HG03521 (cell line): ENCODE data around the gene ZBED1.
"Not testable (repeated sequence)": the region's sequence is repeated elsewhere in the genome, so short reads cannot be mapped to it uniquely, and the experiment has no call there.

Source experiments
- ATAC-seq: cut with Tn5 transposase; IDR thresholded peaks from one replicate; pipeline ENCODE4 v1.9.1; 2021; ENCODE audit warnings: mild to moderate bottlenecking, moderate library complexity; ENCODE audit not compliant: unreplicated experiment

The ZBED1 gene

GRCh38 chrX:2520539-2520938 is 19.8 kb upstream of the ZBED1 start:
- ATAC-seq: no peak

GRCh38 chrX:2519638-2520037 is 18.9 kb upstream of the ZBED1 start:
- not testable (repeated sequence) for ATAC-seq

GRCh38 chrX:2517055-2517454 is 16.3 kb upstream of the ZBED1 start:
- peak; percentile 17 for ATAC-seq

GRCh38 chrX:2516623-2517022 is 15.8 kb upstream of the ZBED1 start:
- peak; percentile 44 for ATAC-seq

GRCh38 chrX:2514131-2514530 is 13.4 kb upstream of the ZBED1 start:
- ATAC-seq: no peak

GRCh38 chrX:2513121-2513664 is 12.4 kb upstream of the ZBED1 start:
- no peak for ATAC-seq

- ATAC-seq: no peak
Measured at GRCh38 chrX:2512501-2512900, 11.7 kb upstream of the ZBED1 start.

GRCh38 chrX:2511326-2511725 is 10.6 kb upstream of the ZBED1 start:
- no peak for ATAC-seq

GRCh38 chrX:2508648-2509335 is 8.0 kb upstream of the ZBED1 start:
- ATAC-seq: no peak

- ATAC-seq: no peak
Measured at GRCh38 chrX:2507904-2508627, 7.3 kb upstream of the ZBED1 start.

- ATAC-seq: no peak
Measured at GRCh38 chrX:2507196-2507595, 6.4 kb upstream of the ZBED1 start.

GRCh38 chrX:2505341-2505740 is 4.6 kb upstream of the ZBED1 start:
- ATAC-seq: not testable (repeated sequence)

GRCh38 chrX:2504706-2505332 is 4.0 kb upstream of the ZBED1 start:
- no peak for ATAC-seq

GRCh38 chrX:2503591-2504500 is 3.1 kb upstream of the ZBED1 start:
- ATAC-seq: no peak

- ATAC-seq: no peak
Measured at GRCh38 chrX:2502668-2503519, 2.1 kb upstream of the ZBED1 start.

- ATAC-seq: no peak
Measured at GRCh38 chrX:2502120-2502667, 1.4 kb upstream of the ZBED1 start.

- no peak for ATAC-seq
Measured at GRCh38 chrX:2501559-2502102, 855 bp upstream of the ZBED1 start.

GRCh38 chrX:2500091-2500802 is 529 bp downstream of the ZBED1 start:
- peak; percentile 36 for ATAC-seq

GRCh38 chrX:2499507-2499906 is 1.3 kb downstream of the ZBED1 start:
- ATAC-seq: no peak
